RCC 7860 (cell line): ENCODE results near the gene COMMD1.
A peak's percentile ranks its signal among the peaks of the same experiment; 100 is the strongest.
"Not testable (repeated sequence)": the region's sequence is repeated elsewhere in the genome, so short reads cannot be mapped to it uniquely, and the experiment has no call there.

Source experiments
- DNase-seq: peaks from one replicate; pipeline ENCODE4 v3.0.0-alpha.2; 2015; ENCODE audit warnings: low spot score
- FAIRE-seq: peaks from 2 replicates; lab custom pipeline; 2012; peaks lifted over from hg19 to GRCh38; lab: Jason Lieb, UNC

The COMMD1 gene

GRCh38 chr2:61905372-61906185, at the start of gene COMMD1:
COMMD1 (plus strand) TSS chr2:61905674; CDS start chr2:61905679, 5 bp downstream.
- FAIRE-seq, result no peak
- peak; percentile 39 for DNase-seq

- DNase-seq (no peak), FAIRE-seq (no peak)
These were observed 48.2 kb upstream of the COMMD1 start for GRCh38 chr2:61857224-61857623.

- DNase-seq (no peak), FAIRE-seq (no peak)
These were observed 43.4 kb upstream of the COMMD1 start for GRCh38 chr2:61862085-61862484.

- FAIRE-seq, DNase-seq: not testable (repeated sequence)
These were observed 38.9 kb upstream of the COMMD1 start for GRCh38 chr2:61866482-61867089.

GRCh38 chr2:61876400-61876799, 29.1 kb upstream of the COMMD1 start:
- FAIRE-seq (no peak), DNase-seq (no peak)

- FAIRE-seq, result peak; percentile 72
- peak; percentile 52 for DNase-seq
These were observed 27.8 kb upstream of the COMMD1 start for GRCh38 chr2:61877571-61878245.

GRCh38 chr2:61878761-61879160, 26.7 kb upstream of the COMMD1 start:
- peak; percentile 67 for FAIRE-seq
- no peak for DNase-seq

DNA sequence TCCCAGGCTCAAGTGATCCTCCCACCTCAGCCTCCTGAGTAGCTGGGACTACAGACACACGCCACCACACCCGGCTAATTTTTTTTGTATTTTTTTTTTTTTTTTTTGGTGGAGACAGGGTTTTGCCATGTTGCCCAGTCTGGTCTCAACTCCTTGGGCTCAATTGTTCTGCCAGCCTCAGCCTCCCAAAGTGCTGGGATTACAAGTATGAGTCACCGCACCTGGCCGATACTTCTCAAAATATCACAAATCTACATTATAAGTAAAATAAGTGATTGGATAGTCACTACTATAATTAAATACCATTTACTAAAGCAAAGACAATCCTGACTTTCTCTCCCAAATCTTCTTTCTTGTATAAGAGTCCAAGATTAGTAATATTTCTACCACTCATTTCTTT, 26.1 kb upstream of the COMMD1 start:
- DNase-seq, FAIRE-seq: not testable (repeated sequence)

GRCh38 chr2:61882850-61883249, 22.6 kb upstream of the COMMD1 start:
- DNase-seq (no peak), FAIRE-seq (no peak)

DNA sequence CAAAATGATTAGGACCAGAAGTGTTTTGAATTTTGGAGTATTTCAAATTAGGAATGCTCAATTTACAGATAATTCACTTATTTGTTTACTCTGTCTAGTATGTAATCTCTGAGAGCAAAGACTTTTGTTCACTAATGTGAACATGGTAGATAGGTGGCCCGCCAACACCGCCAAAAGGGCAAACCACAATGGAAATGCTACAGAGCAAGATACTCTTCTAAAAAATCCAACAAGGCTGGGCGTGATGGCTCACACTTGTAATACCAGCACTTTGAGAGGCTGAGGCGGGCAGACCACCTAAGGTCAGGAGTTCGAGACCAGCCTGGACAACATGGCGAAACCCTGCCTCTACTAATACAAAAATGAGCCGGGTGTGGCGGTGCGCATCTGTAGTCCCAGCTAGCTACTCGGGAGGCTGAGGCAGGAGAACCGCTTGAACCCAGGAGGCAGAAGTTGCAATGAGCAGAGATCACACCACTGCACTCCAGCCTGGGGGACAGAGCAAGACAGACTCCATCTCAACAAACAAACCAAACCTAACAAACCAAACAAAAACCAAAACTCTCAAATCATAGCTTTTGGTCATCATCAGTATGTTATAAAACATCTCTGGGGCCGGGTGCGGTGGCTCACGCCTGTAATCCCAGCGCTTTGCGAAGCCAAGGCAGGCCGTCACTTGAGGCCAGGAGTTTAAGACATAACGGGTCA, 19.4 kb upstream of the COMMD1 start:
- no peak for FAIRE-seq
- no peak for DNase-seq

GRCh38 chr2:61887717-61888266, 17.7 kb upstream of the COMMD1 start:
- no peak for DNase-seq
- no peak for FAIRE-seq

GRCh38 chr2:61888267-61889055, 17.0 kb upstream of the COMMD1 start, which contains the start of gene CCT4:
CCT4 (minus strand) TSS chr2:61888656; CDS start chr2:61888507, 149 bp downstream.
- FAIRE-seq, result no peak

GRCh38 chr2:61898810-61899209, 6.7 kb upstream of the COMMD1 start:
- FAIRE-seq, result no peak
- no peak for DNase-seq

More at GRCh38 chr2:61888267-61889055, 17.0 kb upstream of the COMMD1 start, which contains the start of gene CCT4:
- peak; percentile 69 for DNase-seq

- DNase-seq, result no peak
These were observed 5.2 kb upstream of the COMMD1 start for GRCh38 chr2:61900281-61900680.

DNA sequence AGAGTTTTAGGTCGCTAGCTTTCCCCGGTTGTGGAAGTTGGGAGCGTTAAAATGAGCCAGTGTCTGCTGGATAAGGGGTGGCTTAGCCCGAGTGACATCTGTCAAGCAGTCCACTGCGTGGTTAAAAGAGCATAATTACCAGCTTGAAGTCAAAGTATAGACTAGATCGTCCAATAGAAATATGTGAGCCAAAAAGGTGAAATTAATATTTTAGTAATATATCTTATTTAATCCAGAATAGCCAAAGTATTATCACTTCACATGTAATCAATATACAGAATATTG, 654 bp downstream of the COMMD1 start:
- no peak for FAIRE-seq
- no peak for DNase-seq

More at GRCh38 chr2:61900281-61900680, 5.2 kb upstream of the COMMD1 start:
- FAIRE-seq, result no peak

- DNase-seq, result no peak
- no peak for FAIRE-seq
These were observed 3.6 kb downstream of the COMMD1 start for GRCh38 chr2:61909116-61909515.

- DNase-seq (no peak), FAIRE-seq (no peak)
These were observed 5.1 kb downstream of the COMMD1 start for GRCh38 chr2:61910603-61911002.

GRCh38 chr2:61911510-61911909, 6.0 kb downstream of the COMMD1 start:
- no peak for FAIRE-seq
- DNase-seq, result no peak

DNA sequence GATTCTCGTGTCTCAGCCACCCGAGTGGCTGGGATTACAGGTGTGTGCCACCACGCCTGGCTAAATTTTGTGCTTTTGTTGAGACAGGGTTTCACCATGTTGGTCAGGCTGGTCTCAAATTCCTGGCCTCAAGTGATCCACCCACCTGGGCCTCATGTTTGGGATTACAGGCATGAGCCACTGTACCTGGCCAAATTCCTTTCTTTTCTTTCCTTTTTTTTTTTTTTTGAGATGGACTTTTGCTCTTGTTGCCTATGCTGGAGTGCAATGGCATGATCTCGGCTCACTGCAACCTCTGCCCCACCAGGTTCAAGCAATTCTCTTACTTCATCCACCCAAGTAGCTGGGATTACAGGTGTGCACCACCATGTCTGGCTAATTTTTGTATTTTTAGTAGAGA, 9.3 kb downstream of the COMMD1 start:
- DNase-seq, FAIRE-seq: not testable (repeated sequence)

DNA sequence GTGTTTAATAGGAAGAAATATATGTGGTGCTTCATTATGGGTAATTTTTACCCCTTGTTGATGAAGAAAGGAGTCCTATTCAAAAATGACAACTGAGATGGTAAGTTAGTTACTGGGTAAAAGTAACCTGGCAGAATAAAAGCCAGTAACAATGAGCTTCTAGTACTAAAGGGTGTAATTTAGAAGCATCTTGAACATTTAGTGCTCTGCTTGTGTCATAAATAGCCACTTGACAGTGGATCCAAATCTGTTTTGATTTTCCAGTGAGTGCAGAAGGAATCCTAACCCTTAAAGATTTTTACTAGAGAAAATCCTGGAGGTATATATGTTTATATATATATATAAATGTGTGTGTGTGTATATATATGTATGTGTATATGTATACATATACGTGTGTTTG, 15.1 kb downstream of the COMMD1 start:
- FAIRE-seq, result no peak
- no peak for DNase-seq
